OCI-M2 (cell line): Measurements from ENCODE around the gene TBX10.
A peak's percentile ranks its signal among the peaks of the same experiment; 100 is the strongest.
"Not testable (repeated sequence)": the region's sequence is repeated elsewhere in the genome, so short reads cannot be mapped to it uniquely, and the experiment has no call there.

Experiments
- DNase-seq: peaks from one replicate; lab custom pipeline; 2025; ENCODE audit not compliant: unreplicated experiment; lab: John Stamatoyannopoulos, UW

TBX10 gene

GRCh38 chr11:67632175-67632981, 7.2 kb downstream of the TBX10 start:
- no peak for DNase-seq

GRCh38 chr11:67631853-67632174, 7.7 kb downstream of the TBX10 start:
- DNase-seq = no peak

- no peak for DNase-seq
Observed at GRCh38 chr11:67631411-67631810, 8.2 kb downstream of the TBX10 start.

- no peak for DNase-seq
Observed at GRCh38 chr11:67630943-67631331, 8.6 kb downstream of the TBX10 start.

GRCh38 chr11:67630228-67630942, 9.2 kb downstream of the TBX10 start:
- DNase-seq = peak; percentile 71

- no peak for DNase-seq
Observed at GRCh38 chr11:67629386-67630227, 10.0 kb downstream of the TBX10 start, which contains the start of gene NUDT8. Gene NUDT8 (minus strand): TSS chr11:67629937. CDS start chr11:67629911, 26 bp downstream.

- DNase-seq = no peak
Observed at GRCh38 chr11:67628710-67629385, 10.7 kb downstream of the TBX10 start.

GRCh38 chr11:67627812-67628624, 11.5 kb downstream of the TBX10 start:
- no peak for DNase-seq

- DNase-seq = no peak
Observed at GRCh38 chr11:67627441-67627811, 12.1 kb downstream of the TBX10 start.

GRCh38 chr11:67626970-67627369, 12.6 kb downstream of the TBX10 start:
- no peak for DNase-seq

GRCh38 chr11:67626131-67626833, 13.3 kb downstream of the TBX10 start:
- DNase-seq = not testable (repeated sequence)

- not testable (repeated sequence) for DNase-seq
Observed at GRCh38 chr11:67623795-67624194, 15.8 kb downstream of the TBX10 start.

GRCh38 chr11:67622905-67623304, 16.7 kb downstream of the TBX10 start:
- DNase-seq = not testable (repeated sequence)

- DNase-seq = not testable (repeated sequence)
Observed at GRCh38 chr11:67621928-67622327, 17.6 kb downstream of the TBX10 start.

- DNase-seq = not testable (repeated sequence)
Observed at GRCh38 chr11:67620621-67621020, 18.9 kb downstream of the TBX10 start.

- DNase-seq = not testable (repeated sequence)
Observed at GRCh38 chr11:67619683-67620618, 19.6 kb downstream of the TBX10 start.

- not testable (repeated sequence) for DNase-seq
Observed at GRCh38 chr11:67618901-67619659, 20.5 kb downstream of the TBX10 start.
